Right hindlimb (tissue), 1 donor: Measurements from ENCODE around the gene CASP9.

Experiments used
- DNase-seq: peaks from one replicate; pipeline ENCODE4 v3.0.0-alpha.2; 2018

Gene CASP9

DNA sequence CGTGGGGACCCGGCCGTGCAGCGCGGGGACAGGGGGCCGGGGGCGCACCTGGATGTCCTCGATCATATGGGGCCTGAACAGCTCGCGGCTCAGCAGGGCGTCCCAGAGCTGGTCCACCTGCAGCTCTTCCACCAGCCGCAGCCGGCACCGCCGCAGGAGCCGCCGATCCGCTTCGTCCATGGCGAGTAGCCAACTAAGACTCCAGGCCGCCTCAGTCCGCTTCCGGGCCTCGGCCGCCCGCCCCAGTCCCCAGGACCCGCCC lies at the start of gene CASP9:
Gene CASP9, minus strand, starts transcription at position 195 of the 262 bp plus-strand sequence. Its CDS starts 15 bp downstream, at position 180.
- no peak for DNase-seq

DNA sequence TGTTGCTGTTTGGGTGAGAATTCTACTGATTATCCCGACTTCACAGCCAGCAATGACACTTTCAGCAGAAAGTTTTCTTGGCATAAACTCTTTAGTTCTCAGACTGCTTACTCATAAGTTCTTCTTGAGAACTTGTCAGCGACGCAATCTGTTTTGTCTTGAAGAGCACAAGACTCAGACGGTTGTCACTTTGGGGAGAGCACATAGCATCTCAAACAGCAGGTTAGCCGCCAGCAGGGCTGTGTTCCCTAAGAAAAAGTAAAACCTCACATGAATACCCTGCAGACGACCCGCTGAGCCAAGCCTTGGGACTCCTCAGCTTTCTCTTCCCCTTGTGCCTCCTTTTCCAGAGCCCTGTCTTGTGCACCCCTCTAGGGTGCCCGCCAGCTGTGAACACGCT lies 49.5 kb upstream of the CASP9 start:
- DNase-seq, result no peak

DNA sequence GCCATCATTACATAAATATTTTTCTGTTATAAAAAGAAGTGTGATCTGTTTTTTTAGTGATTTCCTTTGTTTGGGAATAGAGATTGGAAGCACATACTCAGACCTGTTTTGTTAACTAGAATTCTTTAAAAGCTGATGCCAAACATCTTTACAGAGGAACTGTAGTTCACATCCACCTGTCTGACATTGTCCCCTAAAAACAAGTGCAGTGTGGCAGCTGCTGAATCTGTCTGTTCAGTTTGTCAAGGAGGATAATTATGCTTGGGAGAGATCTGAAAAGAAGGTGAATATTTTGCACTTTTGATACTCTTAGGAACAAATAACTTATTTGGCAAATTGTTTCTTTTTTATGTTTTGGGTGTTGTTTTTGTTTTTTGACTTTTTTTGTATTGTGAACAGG lies 47.3 kb upstream of the CASP9 start:
- DNase-seq, result no peak

DNA sequence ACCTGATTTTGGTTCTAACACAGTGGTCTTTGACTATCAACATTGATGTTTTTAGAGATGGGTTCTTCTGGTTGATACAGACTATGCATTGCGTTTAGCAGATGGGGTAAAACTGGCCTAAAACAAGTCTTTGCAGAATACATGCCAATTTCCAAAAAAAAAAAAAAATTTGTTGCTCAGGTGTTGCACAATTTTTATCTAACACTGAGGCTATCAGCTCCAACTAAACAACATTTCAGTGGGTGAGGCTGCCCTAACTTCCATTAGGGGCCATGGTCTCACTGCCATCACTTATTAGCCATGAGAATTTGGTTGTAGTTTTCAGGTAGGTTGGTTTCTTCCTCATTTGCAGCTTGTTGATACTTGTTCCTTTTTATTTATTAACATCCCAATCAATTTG lies 46.8 kb upstream of the CASP9 start:
- DNase-seq, result no peak

DNA sequence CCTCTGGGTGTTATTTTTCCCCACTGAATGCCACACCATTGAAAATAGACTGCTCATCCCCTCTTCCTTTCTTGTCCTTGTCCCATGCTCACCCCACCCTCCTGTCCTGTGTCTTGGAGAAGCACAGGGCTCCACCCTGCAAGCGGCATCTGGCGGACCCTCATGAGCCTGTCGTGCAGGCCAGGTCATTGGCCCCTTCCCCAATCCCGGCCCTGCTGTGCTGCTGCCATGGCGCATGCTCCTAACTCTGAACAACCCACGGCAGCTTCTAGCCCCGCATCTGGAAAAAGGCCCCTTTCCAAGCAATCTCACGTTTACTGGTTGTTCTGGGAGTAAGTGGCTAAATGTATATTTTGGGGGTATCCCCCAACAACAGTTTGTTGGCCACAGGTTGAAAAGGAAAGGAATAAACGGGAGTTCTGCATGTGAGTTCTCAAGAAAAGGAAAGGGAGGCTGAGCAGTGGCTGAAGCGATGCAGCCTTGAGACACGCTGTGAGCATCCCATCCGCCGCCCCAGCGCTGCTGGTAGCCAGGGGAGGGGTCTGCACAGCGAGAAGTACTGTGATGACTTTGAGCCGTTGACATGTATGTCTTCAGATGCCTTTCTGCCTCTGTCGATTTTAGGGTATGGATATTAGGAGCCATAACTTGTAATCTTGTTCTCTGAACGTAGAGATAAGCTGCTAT lies 44.5 kb upstream of the CASP9 start:
- no peak for DNase-seq

DNA sequence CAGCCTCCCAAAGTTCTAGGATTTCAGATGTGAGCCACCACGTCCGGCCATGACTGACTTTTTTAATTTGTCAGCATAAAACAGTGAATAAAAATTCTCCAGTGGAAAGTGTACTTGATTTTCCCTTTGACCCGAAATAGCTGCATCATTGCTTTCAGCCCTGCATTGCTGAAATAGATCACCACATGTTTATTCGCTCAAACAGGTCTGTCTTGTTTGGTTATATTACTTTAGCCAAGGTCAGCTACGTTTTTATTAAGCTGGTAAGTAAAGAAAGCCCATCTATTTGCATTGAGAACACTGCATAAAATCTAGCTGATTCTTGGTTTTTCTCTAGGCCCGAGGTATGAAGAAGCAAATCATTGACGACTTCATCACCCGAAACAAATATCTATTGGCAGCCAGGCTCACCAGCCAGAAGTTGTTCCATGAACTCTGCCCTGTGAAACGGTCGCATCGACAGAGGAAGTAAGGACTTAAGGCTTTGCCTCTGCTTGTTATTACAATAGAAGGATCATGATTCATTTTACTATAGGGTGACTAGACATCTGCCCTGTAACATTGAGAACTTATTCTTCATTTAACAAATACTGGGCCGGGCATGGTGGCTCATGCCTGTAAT lies 35.3 kb upstream of the CASP9 start:
- DNase-seq, result no peak

DNA sequence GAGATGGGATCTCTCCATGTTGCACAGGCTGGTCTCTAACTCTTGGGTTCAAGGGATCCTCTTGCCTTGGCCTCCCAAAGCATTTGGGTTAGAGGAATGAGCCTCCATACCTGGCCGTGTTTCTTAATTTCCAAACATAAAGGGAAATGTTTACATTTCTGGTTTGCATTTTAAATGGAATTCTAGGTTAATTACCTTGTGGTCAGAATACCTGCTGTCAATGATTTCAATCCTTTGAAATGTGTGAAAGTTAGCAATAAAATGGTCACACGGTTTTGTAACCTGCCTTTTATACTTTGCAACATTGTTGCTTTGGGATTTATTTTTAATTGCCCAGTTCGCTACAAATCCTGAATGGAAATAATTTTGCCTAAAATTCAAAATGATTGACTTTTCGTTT lies 34.5 kb upstream of the CASP9 start:
- DNase-seq, result no peak

DNA sequence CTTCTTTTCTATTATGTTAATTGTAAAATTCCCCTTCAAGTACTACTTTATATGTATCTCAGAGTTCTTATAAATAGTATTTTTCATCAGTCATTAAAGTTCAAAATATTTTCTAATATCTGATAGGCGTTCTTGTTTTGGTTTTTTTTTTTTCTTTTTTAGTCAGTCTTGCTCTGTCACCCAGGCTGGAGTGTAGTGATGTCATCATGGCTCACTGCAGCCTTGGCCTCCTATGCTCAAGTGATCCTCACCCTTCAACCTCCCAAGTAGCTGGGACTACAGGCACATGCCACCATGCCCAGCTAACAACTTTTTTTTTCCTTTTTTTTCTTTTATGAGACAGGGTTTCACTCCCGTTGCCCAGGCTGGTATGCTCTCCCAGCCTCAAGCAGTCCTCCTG lies 33.6 kb upstream of the CASP9 start:
- DNase-seq, result no peak

DNA sequence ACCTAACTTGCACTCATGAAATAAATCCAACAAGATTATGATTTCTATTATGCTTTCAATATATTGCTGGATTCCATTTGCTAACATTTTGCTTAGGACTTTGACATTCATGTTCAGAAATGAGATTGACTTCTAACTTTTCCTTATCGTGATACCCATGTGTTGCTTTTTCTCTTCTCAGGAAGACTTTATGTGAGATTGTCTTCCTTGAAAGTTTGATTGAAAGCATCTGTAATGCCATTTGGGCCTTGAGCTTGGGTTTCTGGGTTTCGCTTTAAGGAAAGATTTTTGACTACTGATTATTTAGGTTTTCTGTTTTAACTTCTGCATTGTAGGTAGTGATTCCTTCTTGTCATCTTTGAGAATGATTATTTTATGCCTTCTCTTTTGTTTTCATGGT lies 33.0 kb upstream of the CASP9 start:
- no peak for DNase-seq

DNA sequence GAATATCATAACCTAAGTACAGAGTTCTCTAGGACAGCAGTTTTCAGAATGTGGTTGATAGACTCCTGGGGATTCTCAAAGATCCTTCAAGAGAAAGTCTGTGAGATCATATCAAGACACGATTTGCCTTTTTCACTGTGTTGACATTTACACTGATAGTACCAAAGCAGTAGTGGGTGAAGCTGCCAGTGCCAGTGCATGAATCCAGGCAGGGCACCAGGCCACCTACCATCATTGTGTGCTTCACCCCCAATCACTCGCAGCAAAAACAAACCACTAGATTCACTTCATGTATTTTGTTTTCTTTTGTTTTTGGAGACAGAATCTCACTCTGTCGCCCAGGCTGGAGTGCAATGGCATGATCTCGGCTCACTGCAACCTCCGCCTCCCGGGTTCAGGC lies 26.6 kb upstream of the CASP9 start:
- DNase-seq, result no peak

DNA sequence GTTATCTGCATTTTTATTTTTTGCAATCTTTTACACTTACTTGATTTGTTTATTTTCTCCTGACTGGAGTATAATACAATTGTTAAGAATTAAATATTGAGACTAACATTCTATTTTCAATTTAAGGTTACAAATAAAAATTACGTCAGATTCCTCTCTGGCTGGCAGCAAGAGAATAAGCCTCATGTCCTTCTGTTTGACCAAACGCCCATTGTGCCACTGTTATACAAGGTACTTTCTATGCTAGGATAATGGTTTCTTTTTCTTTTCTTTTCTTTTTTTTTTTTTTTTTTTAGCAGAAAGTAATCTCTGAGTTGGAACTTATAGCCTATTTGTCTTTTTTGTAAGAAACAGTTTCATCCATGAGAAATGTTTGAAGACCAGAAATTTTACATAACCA lies 22.6 kb upstream of the CASP9 start:
- no peak for DNase-seq

DNA sequence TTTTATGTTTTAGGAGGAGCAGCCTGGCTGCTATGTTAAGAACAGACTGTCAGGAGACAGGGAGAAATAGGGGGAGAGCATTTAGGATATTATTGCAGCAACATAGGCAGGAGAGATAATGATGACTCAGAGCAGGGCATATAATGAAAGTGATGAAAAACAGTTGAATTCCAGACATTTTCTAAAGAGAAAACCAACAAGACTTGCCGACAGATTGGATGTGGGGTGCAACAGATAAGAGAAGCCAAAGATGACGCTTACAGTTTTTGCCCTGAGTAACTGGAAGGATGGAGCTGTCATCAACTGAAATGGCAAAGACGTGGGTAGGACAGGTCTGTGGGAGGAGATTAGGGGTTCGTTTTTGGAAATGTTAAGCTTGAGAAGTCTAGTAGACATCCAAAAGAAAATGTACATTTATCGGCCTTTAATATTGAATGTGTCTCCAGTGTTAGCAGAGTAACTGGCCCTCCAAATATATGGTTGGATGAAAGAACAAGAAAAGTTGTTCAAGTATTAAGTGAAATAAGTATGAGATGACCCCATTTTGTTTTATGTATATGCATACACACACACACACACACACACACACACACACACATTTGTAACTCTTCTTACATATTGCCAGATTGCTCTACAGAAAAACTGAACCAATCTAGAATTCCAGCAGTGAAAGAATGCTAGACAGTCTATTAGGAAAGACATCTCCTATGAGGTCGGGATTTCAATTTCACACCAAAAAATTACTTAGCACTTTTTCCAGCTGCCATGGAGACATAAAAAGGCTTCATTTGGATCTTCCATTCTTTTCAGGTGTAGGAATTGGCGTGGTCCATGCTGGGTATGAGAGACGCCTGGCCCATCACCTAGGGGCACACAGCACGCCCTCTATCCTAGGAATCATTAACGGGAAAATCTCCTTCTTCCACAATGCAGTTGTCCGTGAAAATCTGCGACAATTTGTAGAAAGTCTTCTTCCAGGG lies 19.9 kb upstream of the CASP9 start:
- no peak for DNase-seq

DNA sequence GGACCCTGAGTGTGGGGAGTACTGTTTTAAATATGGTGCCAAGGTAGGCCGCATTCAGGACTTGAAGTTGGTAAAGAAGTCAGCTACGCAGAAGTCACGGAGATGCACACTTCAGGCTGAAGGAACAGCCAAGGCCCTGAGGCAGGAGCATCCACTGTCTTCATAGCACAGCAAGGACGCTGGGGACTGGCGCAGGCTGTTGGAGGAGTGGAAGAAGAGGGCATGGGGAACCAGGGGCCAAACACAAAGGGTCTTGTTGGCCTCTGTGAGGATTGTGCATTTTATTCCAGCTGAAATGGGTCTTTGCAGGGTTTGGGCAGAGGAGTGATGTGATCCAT lies 19.2 kb upstream of the CASP9 start:
- DNase-seq, result no peak

DNA sequence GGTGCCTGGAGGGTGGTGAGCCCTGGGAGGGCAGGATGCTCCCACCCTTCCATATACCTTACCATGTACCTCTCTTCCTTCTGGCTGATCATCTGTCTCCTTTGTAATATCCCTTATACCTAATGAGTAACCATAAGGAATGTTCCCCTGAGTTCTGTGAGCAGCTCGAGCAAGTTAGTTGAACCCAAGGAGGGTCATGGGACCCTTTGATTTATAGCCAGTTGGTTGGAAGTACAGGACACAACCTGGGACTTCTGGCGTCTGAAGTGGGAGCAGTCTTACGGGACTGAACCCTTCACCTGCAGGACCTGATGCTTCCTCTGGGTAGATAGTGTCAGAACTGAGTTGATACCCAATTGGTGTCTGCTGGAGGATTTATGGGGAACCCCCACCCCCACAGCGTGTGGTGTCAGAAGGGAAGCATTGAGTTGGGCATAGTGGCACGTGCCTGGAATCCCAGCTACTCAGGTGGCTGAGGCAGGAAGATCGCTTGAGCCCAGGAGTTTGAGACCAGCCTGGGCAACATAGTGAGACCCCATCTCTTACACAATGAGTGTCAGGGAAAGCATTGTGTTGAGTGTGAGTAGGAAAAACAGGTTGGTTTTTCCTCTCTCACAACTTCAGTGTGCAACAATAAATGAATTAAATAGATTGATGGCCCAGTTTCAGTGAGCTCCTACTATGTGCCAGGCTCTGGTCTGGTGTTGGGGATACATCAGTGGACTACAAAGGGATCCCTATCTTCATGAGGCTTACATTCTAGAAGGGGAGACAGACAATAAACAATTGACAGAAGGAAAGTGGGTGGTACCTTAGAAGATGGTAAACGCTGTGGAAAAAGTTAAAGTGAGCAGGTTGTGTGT lies 18.6 kb upstream of the CASP9 start:
- no peak for DNase-seq

DNA sequence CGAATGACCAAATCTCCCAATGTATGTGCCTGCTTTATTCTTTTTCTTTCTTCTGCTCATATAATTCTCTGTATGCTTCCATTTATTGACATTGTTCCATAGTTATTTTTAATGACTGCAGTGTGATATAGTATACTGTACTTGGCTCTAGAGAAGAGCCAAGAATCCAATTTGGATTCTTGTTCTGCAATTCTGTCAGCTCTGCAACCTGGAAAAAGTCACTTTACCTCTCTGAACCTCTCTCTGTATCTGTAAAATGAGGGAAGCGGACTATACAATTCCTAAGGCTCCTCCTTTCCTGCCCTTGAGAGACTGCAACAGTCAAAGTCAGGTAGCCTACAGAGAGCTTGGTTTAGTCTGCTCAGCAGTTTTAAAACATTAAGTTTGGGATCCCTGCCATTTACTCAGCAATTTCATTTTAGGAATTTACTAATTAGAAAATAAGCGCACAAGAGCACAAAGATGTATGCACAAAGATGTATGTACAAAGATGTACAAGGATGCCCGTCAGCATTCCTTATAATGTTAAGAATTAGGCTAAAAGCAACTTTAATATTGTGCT lies 17.3 kb upstream of the CASP9 start:
- DNase-seq, result no peak

DNA sequence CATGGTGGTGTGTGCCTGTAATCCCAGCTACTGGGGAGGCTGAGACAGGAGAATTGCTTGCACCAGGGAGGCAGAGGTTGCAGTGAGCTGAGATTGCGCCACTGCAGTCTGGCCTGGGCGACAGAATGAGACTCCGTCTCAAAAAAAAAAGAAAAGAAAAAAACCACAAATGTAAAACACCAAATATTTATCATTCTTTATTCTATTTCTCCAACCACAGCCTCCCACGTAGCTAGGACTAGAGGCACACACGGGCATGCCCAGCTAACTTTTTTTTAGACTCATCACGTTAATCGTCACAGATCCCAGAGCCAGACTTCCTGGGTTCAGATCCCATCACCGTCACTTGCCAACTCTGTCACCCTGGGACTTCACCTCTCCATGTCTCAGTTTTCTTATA lies 16.2 kb upstream of the CASP9 start:
- DNase-seq, result no peak

DNA sequence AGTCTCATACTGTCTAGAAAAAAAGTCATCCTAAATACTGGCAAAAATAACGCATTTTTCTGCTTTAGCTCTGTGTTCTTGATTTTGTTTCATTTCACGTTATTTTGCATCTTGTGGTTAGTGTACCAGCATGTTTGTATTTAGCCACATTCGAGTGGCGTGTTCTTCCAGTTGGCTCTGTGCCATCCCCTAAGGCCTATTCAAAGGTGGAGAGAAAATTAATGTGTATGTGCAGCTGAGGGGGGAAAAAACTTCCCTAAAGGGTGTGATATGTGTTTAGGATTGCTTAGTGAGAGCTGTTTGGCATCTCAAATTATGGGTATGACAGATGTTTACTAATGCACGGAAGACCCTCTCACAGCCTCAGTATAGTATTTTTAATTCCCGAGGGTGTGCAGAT lies 14.8 kb upstream of the CASP9 start:
- DNase-seq, result no peak

DNA sequence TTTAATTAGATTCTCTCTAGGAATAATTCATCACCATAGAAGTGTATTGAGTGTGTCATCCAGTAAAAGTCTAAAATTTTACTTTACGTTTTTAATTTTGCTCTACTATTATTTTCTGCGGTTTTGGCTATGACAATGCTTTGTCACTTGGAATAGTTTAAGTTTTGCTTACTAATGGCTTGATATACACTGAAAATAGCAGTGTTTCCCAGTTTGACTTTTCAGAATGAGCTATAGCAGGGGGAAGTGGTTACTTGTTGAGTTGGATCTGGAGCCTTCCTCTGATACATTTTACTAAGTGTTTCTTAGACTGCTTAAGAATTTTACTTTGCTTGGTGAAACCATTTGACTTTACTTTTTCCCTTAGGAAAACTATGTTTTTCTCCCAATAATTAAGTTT lies 7.7 kb upstream of the CASP9 start:
- DNase-seq, result no peak

DNA sequence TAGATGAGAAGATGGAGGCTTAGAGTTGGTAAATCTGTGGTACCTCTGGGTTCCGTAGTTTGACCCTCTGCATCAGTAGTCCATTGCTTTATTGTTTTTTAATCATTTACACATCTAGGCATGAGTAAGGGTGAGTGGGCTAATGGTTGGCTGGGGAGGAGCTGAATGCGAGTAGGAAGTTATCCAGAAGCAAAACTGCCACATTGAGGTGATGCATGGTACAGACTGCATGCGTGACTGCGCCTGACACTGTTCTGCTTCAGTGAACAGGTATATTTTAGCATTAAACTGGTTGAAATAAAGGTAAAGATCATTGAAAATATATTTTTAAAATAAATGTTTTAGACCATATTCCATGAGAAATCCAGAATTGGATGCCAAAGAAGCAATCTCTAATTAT lies 7.0 kb upstream of the CASP9 start:
- DNase-seq, result no peak

DNA sequence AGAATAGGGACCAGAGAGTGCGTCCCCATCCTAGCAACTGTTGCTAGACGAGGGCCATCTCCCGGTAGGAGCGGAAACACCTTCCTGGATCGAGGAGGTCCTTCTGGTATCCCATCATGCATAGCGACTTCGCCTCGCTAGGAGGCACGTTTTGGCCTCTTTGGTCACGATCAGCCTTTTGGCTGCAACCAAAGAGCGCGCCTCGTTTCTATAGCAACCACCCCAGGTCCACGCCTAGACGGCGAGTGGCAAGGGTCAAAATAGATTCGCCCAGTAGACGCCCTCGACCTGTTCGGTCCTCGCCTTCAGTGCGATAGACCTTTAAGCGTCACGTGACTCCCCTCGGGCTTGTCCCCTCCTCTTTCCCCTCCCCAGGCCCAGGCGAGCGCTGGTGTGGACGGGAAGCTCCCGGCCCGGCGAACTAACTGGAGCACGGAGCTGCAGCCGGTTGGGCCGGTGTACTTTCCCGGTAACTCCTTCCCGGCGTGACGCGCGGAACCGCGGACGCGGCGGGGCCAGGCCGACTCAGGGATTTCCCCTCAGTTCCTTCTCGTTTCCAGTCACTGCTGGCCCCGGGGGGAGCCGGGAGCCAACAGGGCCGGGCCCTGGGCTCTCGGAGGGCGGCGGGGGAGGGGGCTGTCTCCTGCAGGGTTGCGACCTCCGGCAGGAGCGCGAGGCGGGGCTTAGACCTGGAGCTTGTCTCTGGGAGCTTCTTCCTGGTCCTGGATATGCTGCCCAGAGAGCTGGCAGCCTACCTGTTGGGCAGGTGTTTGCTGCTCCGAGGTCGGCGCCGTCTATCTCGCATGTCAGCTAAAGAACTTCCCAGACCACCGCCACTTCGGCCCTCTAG lies 2.7 kb upstream of the CASP9 start, which contains the start of gene DNAJC16:
Gene DNAJC16, plus strand, starts transcription at position 359 of the 850 bp plus-strand sequence. CDS start 2,258 bp downstream, outside the sequence.
- DNase-seq, result peak; percentile 100

DNA sequence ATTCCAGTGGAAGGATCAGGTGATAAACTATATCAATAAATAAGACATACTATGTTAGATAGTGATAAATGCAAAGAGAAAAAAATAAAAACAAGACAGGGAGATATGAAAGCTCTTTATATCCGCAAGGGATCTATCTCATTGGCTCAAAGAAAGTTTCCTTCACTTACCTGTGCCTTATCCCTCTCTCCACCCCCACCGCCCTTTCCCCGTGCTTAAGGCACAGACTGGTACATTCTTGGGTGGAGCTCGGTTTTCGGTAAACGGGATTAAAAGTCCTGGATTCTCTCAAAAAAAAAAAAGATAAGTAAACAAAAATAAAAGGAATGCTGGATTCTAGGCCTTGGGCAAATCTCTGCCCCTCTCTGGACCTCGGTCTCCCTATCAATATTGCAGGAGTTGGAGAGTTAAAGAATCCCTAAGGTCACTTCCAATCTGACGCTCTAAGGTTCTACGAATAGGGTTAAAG lies 2.0 kb upstream of the CASP9 start:
- DNase-seq, result peak; percentile 35
